HEK293T (cell line): ENCODE data around the gene DSEL.

ENCODE experiments used
- ELF4 ChIP-seq: fragments of 450-650 bp; IDR thresholded peaks from 2 replicates; pipeline ENCODE4 v1.6.1; 2017; ENCODE audit warnings: antibody characterized with exemption
- TARDBP ChIP-seq: fragments of 450-650 bp; IDR thresholded peaks from 2 replicates; pipeline ENCODE4 v1.6.1; 2016

DNA sequence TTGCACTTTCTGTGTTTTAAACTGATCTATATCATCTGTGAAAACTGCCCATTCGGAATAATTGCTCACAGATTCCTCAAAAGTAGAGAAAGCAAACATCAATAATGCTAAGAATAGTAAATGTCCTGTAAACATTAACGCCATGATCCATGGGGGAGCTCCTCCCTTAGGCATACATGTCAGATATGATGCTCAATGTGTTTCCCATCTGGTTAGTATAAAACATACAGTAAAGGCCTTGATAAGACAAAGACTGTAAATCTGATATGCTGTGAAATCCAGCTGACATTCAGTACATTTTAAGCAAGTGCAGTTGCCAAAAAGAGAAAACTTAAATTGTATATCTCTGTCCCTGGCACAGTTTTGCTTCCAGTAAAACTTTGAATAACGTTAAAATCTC lies 2.1 kb downstream of the DSEL start:
- TF ChIP-seq TARDBP (no peak), ELF4 (no peak)
